GM13977 (cell line): ENCODE measurements around the gene COL6A2.

Experiments
- DNase-seq: peaks from one replicate; pipeline ENCODE4 v3.0.0; 2012; ENCODE audit warnings: low spot score
- CTCF ChIP-seq: IDR thresholded peaks from 2 replicates; pipeline ENCODE4 v1.5.1; 2012; ENCODE audit warnings: mild to moderate bottlenecking, control low read depth; ENCODE audit not compliant: insufficient read depth; ENCODE audit errors: extremely low read depth, missing control alignments
- in situ Hi-C: fragments of 300-500 bp; cut with MboI; formaldehyde crosslinking; loops from one replicate; pipeline ENCODE4 v1.12.0; 2022; ENCODE audit warnings: low sequenced_read_pairs, low pct_unique_long_range_greater_than_20kb, mixed read lengths, inconsistent platforms; ENCODE audit not compliant: unreplicated experiment

The COL6A2 gene

GRCh38 chr21:46115441-46116188 lies 17.7 kb downstream of the COL6A2 start:
- no peak for DNase-seq
- TF ChIP-seq CTCF: no peak
- in situ Hi-C loops: no loop called here

- no peak for TF ChIP-seq CTCF
- no peak for DNase-seq
- in situ Hi-C loops: no loop called here
These were observed 18.4 kb downstream of the COL6A2 start for GRCh38 chr21:46116189-46116775.

- DNase-seq: no peak
- no peak for TF ChIP-seq CTCF
- in situ Hi-C loops: no loop called here
These were observed 19.1 kb downstream of the COL6A2 start for GRCh38 chr21:46116776-46117585.

- no peak for TF ChIP-seq CTCF
- DNase-seq: no peak
- in situ Hi-C loops: no loop called here
These were observed 19.8 kb downstream of the COL6A2 start for GRCh38 chr21:46117586-46118315.

DNA sequence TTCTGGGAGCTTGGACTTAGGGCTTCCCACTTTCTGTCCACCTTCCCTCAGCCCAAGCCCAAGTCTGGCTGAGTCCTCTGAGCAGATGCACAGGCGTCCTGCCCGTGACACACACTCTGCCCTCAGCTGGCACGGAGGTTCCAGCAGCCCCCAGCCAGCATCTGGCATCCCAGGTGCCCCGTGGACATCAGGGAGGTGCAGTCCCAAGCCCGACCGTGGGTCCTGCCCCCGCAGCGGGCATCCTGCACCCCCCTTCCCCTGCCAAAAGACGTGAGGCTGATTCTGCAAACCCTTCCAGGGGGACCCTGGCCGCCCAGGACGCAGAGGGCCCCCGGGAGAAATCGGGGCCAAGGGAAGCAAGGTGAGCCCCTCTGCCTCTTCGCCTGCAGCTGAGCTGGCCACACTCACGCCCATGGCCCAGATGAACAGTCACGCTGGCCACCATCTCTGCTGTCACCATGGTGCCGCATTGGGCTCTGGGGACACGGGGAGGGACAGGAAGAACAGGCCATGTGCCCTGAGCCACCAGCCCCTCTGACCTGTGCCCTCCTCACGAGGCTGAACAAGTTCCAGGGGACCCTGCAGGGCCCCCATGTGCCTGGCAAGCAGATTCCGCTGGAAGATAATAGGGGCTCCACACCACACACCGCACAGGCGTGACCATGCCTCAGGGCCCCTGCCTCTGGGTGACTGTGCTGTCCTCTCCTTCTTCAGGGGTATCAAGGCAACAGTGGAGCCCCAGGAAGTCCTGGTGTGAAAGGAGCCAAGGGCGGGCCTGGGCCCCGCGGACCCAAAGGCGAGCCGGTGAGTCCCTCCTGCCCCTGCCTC lies 20.6 kb downstream of the COL6A2 start:
- DNase-seq: no peak

More for the DNA sequence above, 20.6 kb downstream of the COL6A2 start:
- in situ Hi-C loops: no loop called here
- TF ChIP-seq CTCF: no peak
